Ishikawa (cell line): Measurements from ENCODE around the gene HPD.

Experiments
- CEBPB ChIP-seq: IDR thresholded peaks from 2 replicates; pipeline ENCODE4 v1.6.1; 2012
- CREB1 ChIP-seq: IDR thresholded peaks from 2 replicates; pipeline ENCODE4 v1.6.1; 2012; ENCODE audit warnings: low read depth
- EGR1 ChIP-seq: IDR thresholded peaks from 2 replicates; pipeline ENCODE4 v1.6.1; 2012
- EP300 ChIP-seq: IDR thresholded peaks from 2 replicates; pipeline ENCODE4 v1.6.1; 2012; ENCODE audit warnings: borderline replicate concordance
- FOXM1 ChIP-seq: IDR thresholded peaks from 2 replicates; pipeline ENCODE4 v1.6.1; 2012; ENCODE audit warnings: low read depth, borderline replicate concordance
- MAX ChIP-seq: IDR thresholded peaks from 2 replicates; pipeline ENCODE4 v1.6.1; 2012
- NFIC ChIP-seq: IDR thresholded peaks from 2 replicates; pipeline ENCODE4 v1.6.1; 2012
- RAD21 ChIP-seq: IDR thresholded peaks from 2 replicates; pipeline ENCODE4 v1.6.1; 2012; ENCODE audit warnings: low read depth
- TAF1 ChIP-seq: IDR thresholded peaks from 2 replicates; pipeline ENCODE4 v1.6.1; 2012; ENCODE audit warnings: low read depth, mild to moderate bottlenecking
- TEAD4 ChIP-seq: IDR thresholded peaks from 2 replicates; pipeline ENCODE4 v1.6.1; 2012
- USF1 ChIP-seq: IDR thresholded peaks from 2 replicates; pipeline ENCODE4 v1.6.1; 2012
- ZBTB7A ChIP-seq: IDR thresholded peaks from 2 replicates; pipeline ENCODE4 v1.6.1; 2012; ENCODE audit warnings: low read depth

HPD gene

DNA sequence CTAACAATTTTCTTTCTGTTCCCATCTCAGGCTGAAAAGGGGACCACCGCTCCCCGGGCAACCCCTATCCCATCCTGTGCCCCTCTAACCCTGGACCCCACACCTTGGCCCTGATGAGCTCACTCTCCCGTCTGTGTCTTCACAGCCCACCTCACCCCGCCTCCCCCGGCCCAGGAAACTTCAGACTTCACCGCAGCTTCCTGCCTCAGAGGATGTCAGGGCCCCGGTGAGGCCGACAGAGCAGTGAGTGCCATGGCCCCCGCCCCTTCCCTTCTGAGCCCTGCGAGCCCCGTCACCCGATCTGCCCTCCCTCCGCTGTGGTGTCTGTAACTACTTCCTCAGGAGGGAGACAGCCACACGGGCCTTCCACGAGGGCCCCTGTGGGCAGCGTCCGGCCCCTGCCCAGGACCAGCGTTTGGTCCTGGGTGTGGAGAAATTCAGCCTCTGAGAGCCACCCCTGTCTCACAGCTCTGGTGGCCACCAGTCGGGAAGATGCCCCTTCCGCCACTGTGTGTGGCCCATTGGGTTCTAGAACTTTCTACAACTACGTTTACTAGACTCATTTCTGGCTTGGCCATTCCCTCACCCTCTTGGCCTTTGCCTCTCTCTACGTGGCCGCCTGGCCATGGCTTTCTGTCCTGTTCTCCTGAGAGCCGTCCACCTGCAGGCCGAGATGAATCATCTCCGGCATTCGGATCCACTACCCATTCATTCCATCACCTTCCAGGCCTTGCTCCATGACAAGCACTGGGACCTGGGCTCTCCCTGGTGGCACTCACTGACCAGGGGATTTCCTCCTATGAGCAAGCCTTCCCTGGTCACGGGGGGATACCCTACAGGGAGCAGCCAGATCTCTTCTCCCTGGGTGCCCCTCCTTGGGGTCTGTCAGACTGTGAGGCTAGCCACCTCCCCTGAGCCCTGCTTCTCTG is 68.6 kb downstream of the HPD start:
- TF ChIP-seq CREB1: no peak
- no peak for TF ChIP-seq FOXM1
- TF ChIP-seq EGR1: no peak
- TF ChIP-seq CEBPB: no peak
- TF ChIP-seq TAF1: no peak
- TF ChIP-seq USF1: no peak
- TF ChIP-seq ZBTB7A: no peak
- no peak for TF ChIP-seq RAD21
- TF ChIP-seq NFIC: no peak
- no peak for TF ChIP-seq MAX
- TF ChIP-seq TEAD4: no peak
- TF ChIP-seq EP300: no peak
